ENCODE data around the gene CDK17.

DNA sequence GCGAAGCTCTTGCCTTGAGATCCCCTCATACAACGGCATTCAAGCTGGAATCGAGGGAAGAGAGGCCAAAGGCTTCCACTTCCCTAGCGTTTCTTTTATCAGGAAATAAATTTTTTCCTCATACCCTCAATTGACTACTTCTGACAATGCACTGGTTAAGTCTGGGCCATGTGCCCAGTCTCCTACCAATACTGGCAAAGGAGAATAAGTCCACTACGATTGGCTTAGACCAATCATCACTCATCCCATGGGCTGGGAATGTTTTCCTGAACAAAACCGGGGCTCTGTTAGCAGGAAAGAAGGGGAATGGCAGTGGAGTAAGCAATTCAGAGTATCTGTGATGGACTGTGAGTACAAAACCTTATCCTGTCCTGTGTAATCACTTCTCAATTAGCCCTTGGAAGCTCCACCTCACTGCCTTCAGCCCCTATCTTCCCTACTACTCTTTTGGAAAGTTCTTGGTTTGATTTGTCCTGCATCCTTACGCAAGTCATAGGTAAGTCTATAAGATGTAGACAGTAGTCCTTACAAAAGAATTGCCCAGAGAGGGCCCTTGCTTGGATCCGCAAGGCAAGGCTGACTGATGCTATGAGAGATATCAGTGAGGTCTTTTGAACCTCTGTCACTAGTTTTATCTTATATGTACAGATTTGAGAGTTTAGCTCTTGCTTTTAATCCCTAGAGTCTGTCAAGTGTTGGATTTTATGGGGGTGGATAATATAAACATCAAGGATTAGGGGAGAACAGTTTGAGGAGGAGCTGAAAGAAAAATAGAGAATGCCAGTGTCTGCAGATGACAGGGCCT lies 36.3 kb upstream of the CDK17 start:
- TF ChIP-seq REST (IDR thresholded peaks at IDR 0.05; ENCODE audit: low read depth) (no peak), RAD21 (IDR thresholded peaks at IDR 0.05; ENCODE audit: low read depth) (no peak), CREB1 (IDR thresholded peaks at IDR 0.05; ENCODE audit: low read depth) (no peak), CEBPB (IDR thresholded peaks at IDR 0.05) (no peak), EP300 (IDR thresholded peaks at IDR 0.05; ENCODE audit: borderline replicate concordance) (no peak), TAF1 (IDR thresholded peaks at IDR 0.05; ENCODE audit: low read depth) (no peak), YY1 (IDR thresholded peaks at IDR 0.05; ENCODE audit: low read depth) (no peak)
